DMS 273 (cell line): ENCODE results near the gene LRRC14B.
"Not testable (repeated sequence)": the region's sequence is repeated elsewhere in the genome, so short reads cannot be mapped to it uniquely, and the experiment has no call there.

ENCODE experiments used
- DNase-seq: peaks from one replicate; lab custom pipeline; 2025; ENCODE audit not compliant: unreplicated experiment; lab: John Stamatoyannopoulos, UW

The LRRC14B gene

DNA sequence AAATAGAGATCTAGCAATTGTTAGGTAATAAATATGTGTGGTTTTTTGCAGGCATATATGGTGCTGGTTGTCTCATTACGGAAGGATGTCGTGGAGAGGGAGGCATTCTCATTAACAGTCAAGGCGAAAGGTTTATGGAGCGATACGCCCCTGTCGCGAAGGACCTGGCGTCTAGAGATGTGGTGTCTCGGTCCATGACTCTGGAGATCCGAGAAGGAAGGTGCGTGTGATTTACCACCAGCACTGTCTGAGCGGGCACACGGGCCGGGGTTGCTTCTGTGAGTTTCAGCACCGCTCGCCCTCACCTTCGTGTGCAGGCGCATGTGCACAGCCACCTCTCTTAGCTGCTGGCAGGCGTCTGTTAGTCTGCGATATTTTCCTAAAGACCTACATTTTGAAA, 42.1 kb downstream of the LRRC14B start:
- DNase-seq = not testable (repeated sequence)

DNA sequence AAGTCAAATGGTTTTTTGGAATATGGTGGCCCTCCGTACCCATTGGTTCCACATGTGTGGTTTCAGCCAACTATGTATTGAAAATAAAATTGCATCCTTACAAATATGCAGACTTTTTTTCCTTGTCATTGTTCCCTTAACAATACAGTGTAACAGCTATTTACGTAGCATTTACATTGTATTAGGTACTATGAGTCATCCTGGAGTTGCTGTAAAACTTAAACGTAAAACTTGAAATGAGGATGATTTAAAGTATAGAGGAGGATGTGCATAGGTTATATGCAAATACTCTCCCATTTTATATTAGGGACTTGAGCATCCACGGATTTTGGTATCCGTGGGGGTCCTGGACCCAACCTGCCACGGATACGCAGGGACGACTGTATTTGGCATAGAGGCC, 43.2 kb downstream of the LRRC14B start:
- DNase-seq = no peak

DNA sequence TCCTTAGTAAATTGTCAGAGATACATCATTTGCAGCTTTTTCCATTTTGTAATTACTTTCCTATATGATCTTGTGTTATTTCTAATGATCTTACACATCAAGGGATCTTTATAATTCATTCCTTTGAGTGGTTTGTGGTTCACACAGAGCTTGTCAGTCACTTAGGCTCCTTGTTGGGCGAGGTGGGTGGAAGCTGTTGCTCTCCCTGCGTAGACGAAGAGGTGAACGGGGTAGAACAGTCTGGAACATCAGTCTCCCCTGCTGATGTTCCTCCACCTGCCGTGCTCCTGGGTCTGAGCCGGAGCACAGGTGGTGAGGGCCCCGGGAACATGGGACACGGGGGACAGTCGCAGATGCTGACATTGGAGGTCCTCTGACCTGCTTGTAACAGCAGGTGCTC, 44.2 kb downstream of the LRRC14B start:
- DNase-seq = not testable (repeated sequence)

DNA sequence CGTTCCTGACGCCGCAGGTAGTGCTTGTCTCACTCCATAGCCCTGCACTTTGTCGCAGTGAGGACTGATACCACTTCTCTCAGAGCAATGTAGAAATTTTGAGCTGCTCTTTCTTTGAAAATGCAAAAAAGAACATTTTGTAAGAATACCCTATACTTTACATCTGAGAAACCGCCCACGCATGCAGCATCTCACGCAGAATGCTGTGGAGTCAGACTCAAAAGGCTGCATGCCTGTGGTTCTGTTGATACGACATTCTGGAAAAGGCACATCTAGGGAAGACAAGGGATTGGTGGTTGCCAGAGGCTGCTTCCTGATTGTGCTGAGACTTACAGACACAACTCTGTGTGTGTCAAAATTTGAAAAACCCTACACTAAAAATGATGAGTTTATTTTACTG, 46.6 kb downstream of the LRRC14B start:
- DNase-seq = not testable (repeated sequence)

DNA sequence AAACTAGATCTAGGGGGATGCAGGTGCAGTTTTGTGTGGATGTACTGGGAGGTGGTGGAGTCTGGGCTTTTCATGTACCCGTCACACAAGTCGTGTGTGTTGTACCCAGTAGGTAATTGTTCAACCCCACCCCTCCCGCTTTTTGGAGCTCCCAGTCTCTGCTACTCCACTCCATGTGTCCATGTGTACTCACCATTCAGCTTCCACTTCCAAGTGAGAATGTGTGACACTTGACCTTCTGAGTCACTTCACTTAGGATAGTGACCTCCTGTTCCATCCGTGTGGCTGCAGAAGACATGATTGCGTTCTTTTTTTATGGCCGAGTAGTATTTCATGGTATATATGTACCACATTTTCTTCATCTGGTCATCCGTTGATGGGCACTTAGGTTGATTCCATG, 49.3 kb downstream of the LRRC14B start:
- DNase-seq = not testable (repeated sequence)

DNA sequence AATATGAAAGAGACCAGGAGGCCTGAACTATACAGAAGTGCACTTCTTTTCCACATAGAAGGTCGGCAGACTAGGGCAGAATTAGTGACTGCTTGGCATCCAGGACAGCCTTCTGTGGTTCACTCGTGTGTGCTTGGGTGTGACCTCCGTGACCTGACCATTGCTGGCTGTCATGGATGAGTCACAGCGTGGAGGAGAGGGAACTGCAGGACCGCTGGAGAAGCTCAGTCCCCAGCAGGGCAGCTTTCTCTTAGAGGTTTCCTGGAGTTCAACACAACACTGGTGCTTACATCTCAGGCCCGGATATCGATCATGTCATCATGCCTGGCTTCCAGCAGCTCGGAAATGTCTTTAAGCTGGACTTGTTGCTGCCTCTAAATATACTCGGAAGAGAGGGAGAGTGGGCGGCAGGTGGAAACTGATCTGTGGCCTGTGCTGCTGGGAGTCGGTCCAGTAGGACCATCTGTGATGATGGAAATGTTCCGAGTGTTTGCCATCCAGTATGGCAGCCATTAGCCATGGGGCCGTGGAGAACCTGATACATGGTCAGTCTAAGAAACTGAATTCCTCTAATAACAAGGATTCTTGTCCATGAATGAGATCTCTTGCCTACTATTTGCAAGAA, 49.9 kb downstream of the LRRC14B start:
- DNase-seq = not testable (repeated sequence)

DNA sequence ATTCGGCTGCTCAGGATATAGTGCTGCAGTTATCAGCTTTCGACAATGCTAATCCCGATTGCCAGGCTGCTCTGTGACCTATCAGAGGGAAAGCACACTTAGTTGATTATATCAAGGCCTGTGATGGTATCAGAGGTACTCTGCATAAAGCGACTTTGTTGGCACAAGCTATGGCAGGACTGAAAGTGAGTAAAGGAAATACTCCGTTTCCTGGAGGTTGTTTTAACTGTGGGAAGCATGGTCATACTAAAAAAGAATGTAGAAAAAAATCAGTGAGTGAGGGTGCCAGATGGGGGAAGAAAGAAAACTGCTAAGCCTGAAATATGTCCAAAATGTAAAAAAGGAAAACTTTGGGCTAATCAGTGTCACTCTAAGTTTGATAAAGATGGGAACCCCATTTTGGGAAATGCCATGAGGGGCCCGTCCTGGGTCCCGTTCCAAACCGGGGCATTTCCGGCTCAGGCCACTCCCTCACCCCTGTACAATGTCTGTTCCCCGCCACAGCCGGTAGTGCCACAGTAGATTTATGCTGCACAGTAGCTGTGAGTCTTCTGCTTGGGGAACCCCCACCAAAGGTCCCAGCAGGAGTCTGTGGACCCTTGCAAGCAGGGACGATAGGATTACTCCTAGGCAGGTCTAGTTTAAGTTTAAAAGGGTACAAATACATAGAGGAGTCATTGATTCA, 52.5 kb downstream of the LRRC14B start:
- not testable (repeated sequence) for DNase-seq

DNA sequence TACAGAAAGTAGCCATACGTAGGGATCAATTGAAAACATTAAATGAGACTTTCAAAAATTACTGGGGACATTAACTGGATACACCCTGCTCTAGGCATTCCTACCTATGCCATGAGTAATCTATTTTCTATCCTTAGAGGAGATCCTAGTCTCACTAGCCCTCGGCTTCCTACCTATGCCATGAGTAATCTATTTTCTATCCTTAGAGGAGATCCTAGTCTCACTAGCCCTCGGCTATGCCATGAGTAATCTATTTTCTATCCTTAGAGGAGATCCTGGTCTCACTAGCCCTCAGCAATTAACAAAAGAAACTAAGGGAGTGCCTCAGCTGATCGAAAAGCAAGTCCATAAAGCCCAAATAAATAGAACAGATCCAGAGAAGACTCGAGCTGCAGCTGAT, 54.4 kb downstream of the LRRC14B start:
- not testable (repeated sequence) for DNase-seq
